ENCODE measurements around the gene C17orf107. TPM values are rescaled to one million over a fixed set of nuclear protein-coding genes. Genes with fewer than 3 reads are reported as not detected.
A peak's percentile ranks its signal among the peaks of the same experiment; 100 is the strongest.

C17orf107 gene
- polyA plus RNA-seq, 1 donor (not counting 4 experiments of a cell fraction or from before 2014, with no cell fraction given), result 0.33 TPM

DNA sequence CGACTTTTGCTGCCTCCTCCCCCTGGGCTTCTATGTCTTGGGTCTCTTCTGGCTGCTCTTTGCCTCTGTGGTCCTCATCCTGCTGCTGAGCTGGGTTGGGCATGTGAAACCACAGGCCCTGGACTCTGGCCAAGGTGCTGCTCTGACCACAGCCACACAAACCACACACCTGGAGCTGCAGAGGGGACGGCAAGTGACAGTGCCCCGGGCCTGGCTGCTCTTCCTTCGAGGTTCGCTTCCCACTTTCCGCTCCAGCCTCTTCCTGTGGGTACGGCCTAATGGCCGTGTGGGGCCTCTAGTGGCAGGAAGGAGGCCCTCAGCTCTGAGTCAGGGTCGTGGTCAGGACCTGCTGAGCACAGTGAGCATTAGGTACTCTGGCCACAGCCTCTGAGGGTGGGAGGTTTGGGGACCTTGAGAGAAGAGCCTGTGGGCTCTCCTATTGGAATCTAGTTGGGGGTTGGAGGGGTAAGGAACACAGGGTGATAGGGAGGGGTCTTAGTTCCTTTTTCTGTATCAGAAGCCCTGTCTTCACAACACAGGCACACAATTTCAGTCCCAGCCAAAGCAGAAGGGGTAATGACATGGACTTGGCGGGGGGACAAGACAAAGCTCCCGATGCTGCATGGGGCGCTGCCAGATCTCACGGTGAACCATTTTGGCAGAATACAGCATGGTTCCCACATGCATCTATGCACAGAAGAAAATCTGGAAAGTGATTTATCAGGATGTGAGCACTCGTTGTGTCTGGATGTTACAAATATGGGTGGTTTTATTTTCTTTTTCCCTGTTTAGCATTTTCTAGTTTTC, 35.0 kb downstream of the C17orf107 start:
- no peaks in the 10 kb centered on the region for H4K20me1 ChIP-seq (ENCODE audit: control insufficient read depth, extremely low read depth, insufficient read depth, low read length)
- DNase-seq (ENCODE audit: low read depth, low spot score) (no peak), FAIRE-seq (no peak)
- H3K9ac ChIP-seq (ENCODE audit: control insufficient read depth, extremely low read depth, insufficient read depth, low read length), result peak overlapping the region; percentile 28
- dilution Hi-C loops (cut with MboI; ENCODE audit: extremely low pct_ligation_motif_present, low sequenced_read_pairs), result no loop called here
- no peaks in the 10 kb centered on the region for H3K9me3 ChIP-seq (ENCODE audit: control insufficient read depth, low read depth, low read length)
- no peaks in the 10 kb centered on the region for H3K9me1 ChIP-seq (ENCODE audit: control insufficient read depth, extremely low read depth, insufficient read depth, low read length)
- H3K27ac ChIP-seq (ENCODE audit: control insufficient read depth, insufficient read depth, low read length), result no peak overlapping the region
- no peak overlapping the region for H2AFZ ChIP-seq (ENCODE audit: control insufficient read depth, low read length)
- H3K27me3 ChIP-seq (ENCODE audit: control insufficient read depth, extremely low read depth, insufficient read depth, low read length), result no peaks in the 10 kb centered on the region
- H3K4me3 ChIP-seq (ENCODE audit: control insufficient read depth in 2 of 3, extremely low read depth in 1 of 3, insufficient read depth in 2 of 3, low read depth in 1 of 3, low read length in 3 of 3), result no peak overlapping the region
- peaks cover 13% of the 10 kb centered on the region for H3K4me1 ChIP-seq (ENCODE audit: control insufficient read depth, extremely low read depth, insufficient read depth, low read length)
- H3K4me2 ChIP-seq (ENCODE audit: control insufficient read depth, extremely low read depth, insufficient read depth, low read depth, low read length), result no peak overlapping the region
- peaks cover 17% of the 10 kb centered on the region for H3K79me2 ChIP-seq (ENCODE audit: control insufficient read depth, insufficient read depth, low read length)
- H3K36me3 ChIP-seq (ENCODE audit: control insufficient read depth in 2 of 2, extremely low read depth in 1 of 2, insufficient read depth in 2 of 2, low read length in 2 of 2), result peaks cover 10 to 19% of the 10 kb centered on the region in 2 experiments
- TF ChIP-seq EZH2 (IDR thresholded peaks at IDR 0.05; ENCODE audit: low read length), result no peak
- TF ChIP-seq, protein P1, sequence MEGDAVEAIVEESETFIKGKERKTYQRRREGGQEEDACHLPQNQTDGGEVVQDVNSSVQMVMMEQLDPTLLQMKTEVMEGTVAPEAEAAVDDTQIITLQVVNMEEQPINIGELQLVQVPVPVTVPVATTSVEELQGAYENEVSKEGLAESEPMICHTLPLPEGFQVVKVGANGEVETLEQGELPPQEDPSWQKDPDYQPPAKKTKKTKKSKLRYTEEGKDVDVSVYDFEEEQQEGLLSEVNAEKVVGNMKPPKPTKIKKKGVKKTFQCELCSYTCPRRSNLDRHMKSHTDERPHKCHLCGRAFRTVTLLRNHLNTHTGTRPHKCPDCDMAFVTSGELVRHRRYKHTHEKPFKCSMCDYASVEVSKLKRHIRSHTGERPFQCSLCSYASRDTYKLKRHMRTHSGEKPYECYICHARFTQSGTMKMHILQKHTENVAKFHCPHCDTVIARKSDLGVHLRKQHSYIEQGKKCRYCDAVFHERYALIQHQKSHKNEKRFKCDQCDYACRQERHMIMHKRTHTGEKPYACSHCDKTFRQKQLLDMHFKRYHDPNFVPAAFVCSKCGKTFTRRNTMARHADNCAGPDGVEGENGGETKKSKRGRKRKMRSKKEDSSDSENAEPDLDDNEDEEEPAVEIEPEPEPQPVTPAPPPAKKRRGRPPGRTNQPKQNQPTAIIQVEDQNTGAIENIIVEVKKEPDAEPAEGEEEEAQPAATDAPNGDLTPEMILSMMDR (optimal IDR thresholded peaks at IDR 0.05 in 1 of 3, IDR thresholded peaks at IDR 0.05 in 1 of 3, conservative IDR thresholded peaks at IDR 0.05 in 1 of 3; ENCODE audit: extremely low read depth in 1 of 3, insufficient read depth in 2 of 3, low read length in 3 of 3), result peak; percentile 20 to 50 (median 40)

DNA sequence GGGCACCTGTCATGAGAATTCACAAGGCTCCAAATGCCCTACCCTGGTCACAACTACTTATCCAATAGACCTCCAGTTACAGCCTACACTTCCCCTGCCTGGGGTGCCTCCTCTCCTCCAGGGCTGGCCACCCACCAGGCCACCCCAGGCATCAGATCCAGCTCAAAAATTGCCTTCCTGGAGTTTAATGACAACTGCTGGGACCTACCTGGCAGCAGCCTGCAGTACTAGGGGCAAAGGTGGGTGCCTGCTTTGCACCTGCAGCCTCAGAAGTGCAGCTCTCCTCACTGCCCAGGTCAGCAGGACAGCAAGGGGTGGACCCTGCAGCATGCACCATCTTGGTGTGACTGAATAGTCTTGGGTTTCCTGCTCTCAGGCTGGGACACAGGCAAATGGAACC, 36.3 kb downstream of the C17orf107 start:
- H3K27me3 ChIP-seq (ENCODE audit: control insufficient read depth, extremely low read depth, insufficient read depth, low read length), result no peaks in the 10 kb centered on the region
- H3K9me1 ChIP-seq (ENCODE audit: control insufficient read depth, extremely low read depth, insufficient read depth, low read length), result no peaks in the 10 kb centered on the region
- peaks cover 13% of the 10 kb centered on the region for H3K4me1 ChIP-seq (ENCODE audit: control insufficient read depth, extremely low read depth, insufficient read depth, low read length)
- no peak overlapping the region for H2AFZ ChIP-seq (ENCODE audit: control insufficient read depth, low read length)
- no peaks in the 10 kb centered on the region for H3K9me3 ChIP-seq (ENCODE audit: control insufficient read depth, low read depth, low read length)
- H3K79me2 ChIP-seq (ENCODE audit: control insufficient read depth, insufficient read depth, low read length), result peaks cover 21% of the 10 kb centered on the region
- H3K36me3 ChIP-seq (ENCODE audit: control insufficient read depth in 2 of 2, extremely low read depth in 1 of 2, insufficient read depth in 2 of 2, low read length in 2 of 2), result peaks cover 10 to 19% of the 10 kb centered on the region in 2 experiments
- H3K27ac ChIP-seq (ENCODE audit: control insufficient read depth, insufficient read depth, low read length), result no peak overlapping the region
- no peaks in the 10 kb centered on the region for H4K20me1 ChIP-seq (ENCODE audit: control insufficient read depth, extremely low read depth, insufficient read depth, low read length)
- TF ChIP-seq, protein P1 (optimal IDR thresholded peaks at IDR 0.05 in 1 of 3, IDR thresholded peaks at IDR 0.05 in 1 of 3, conservative IDR thresholded peaks at IDR 0.05 in 1 of 3; ENCODE audit: extremely low read depth in 1 of 3, insufficient read depth in 2 of 3, low read length in 3 of 3), result no peak
- TF ChIP-seq EZH2 (IDR thresholded peaks at IDR 0.05; ENCODE audit: low read length), result no peak
- H3K4me3 ChIP-seq (ENCODE audit: control insufficient read depth in 2 of 3, extremely low read depth in 1 of 3, insufficient read depth in 2 of 3, low read depth in 1 of 3, low read length in 3 of 3), result no peak overlapping the region
- DNase-seq (ENCODE audit: low read depth, low spot score) (no peak), FAIRE-seq (no peak)
- dilution Hi-C loops (cut with MboI; ENCODE audit: extremely low pct_ligation_motif_present, low sequenced_read_pairs), result no loop called here
- no peak overlapping the region for H3K9ac ChIP-seq (ENCODE audit: control insufficient read depth, extremely low read depth, insufficient read depth, low read length)
- H3K4me2 ChIP-seq (ENCODE audit: control insufficient read depth, extremely low read depth, insufficient read depth, low read depth, low read length), result no peak overlapping the region

All from keratinocyte (primary cell).